H9 (cell line): Measurements from ENCODE around the gene OCLN. TPM values are rescaled to one million over a fixed set of nuclear protein-coding genes. Genes with fewer than 3 reads are reported as not detected.

Experiments used
- DNase-seq: peaks from one replicate; pipeline ENCODE4 v3.0.0-alpha.2; 2017
- H2AFZ ChIP-seq: one replicate; pipeline ENCODE4 v1.6.1; 2013; ENCODE audit warnings: mild to moderate bottlenecking, low read length, control low read depth, moderate library complexity
- H2AK5ac ChIP-seq: 2 replicates; pipeline ENCODE4 v1.6.1; 2013; ENCODE audit warnings: low read length, control low read depth, mixed read lengths; ENCODE audit not compliant: insufficient read length
- H2BK120ac ChIP-seq: one replicate; pipeline ENCODE4 v1.6.1; 2013; ENCODE audit warnings: low read depth, mild to moderate bottlenecking, low read length, control low read depth, inconsistent platforms; ENCODE audit not compliant: poor library complexity, severe bottlenecking
- H2BK12ac ChIP-seq: 2 replicates; pipeline ENCODE4 v1.6.1; 2013; ENCODE audit warnings: low read length, control low read depth, mixed read lengths, low read depth; ENCODE audit not compliant: insufficient read length
- H2BK15ac ChIP-seq: 2 replicates; pipeline ENCODE4 v1.6.1; 2013; ENCODE audit warnings: low read depth, low read length, control low read depth
- H2BK20ac ChIP-seq: one replicate; pipeline ENCODE4 v1.6.1; 2013; ENCODE audit warnings: low read depth, mild to moderate bottlenecking, low read length, control low read depth, inconsistent platforms; ENCODE audit not compliant: poor library complexity, severe bottlenecking
- H2BK5ac ChIP-seq: 2 replicates; pipeline ENCODE4 v1.6.1; 2013; ENCODE audit warnings: low read length, control low read depth, mixed read lengths; ENCODE audit not compliant: insufficient read length
- H3K14ac ChIP-seq: 2 replicates; pipeline ENCODE4 v1.6.1; 2013; ENCODE audit warnings: low read length, control low read depth; ENCODE audit not compliant: insufficient read depth
- H3K18ac ChIP-seq: 2 replicates; pipeline ENCODE4 v1.6.1; 2013; ENCODE audit warnings: low read depth, mild to moderate bottlenecking, mixed read lengths, low read length, control low read depth; ENCODE audit not compliant: insufficient read length
- H3K23ac ChIP-seq: 2 replicates; pipeline ENCODE4 v1.6.1; 2013; ENCODE audit warnings: low read length, control low read depth, mixed read lengths, low read depth; ENCODE audit not compliant: insufficient read length
- H3K23me2 ChIP-seq: 2 replicates; pipeline ENCODE4 v1.6.1; 2013; ENCODE audit warnings: low read depth, mild to moderate bottlenecking, mixed read lengths, low read length, control low read depth; ENCODE audit not compliant: insufficient read length, poor library complexity, severe bottlenecking
- H3K27ac ChIP-seq: 2 replicates; pipeline ENCODE4 v1.5.1; 2013; ENCODE audit warnings: low read length, control low read depth, mixed read lengths, low read depth; ENCODE audit not compliant: insufficient read length
- H3K27me3 ChIP-seq: 2 replicates; pipeline ENCODE4 v1.6.1; 2013; ENCODE audit warnings: low read length, control low read depth, inconsistent platforms; ENCODE audit not compliant: insufficient read depth
- H3K4ac ChIP-seq: 2 replicates; pipeline ENCODE4 v1.6.1; 2013; ENCODE audit warnings: low read depth, mild to moderate bottlenecking, control low read depth, inconsistent platforms, low read length, moderate library complexity
- H3K4me1 ChIP-seq: 2 replicates; pipeline ENCODE4 v1.6.1; 2013; ENCODE audit warnings: low read length, control low read depth, inconsistent platforms; ENCODE audit not compliant: insufficient read depth
- H3K4me2 ChIP-seq: 2 replicates; pipeline ENCODE4 v1.6.1; 2013; ENCODE audit warnings: low read length, control low read depth, mixed read lengths; ENCODE audit not compliant: insufficient read length, insufficient read depth
- H3K56ac ChIP-seq: 2 replicates; pipeline ENCODE4 v1.6.1; 2013; ENCODE audit warnings: low read depth, mild to moderate bottlenecking, mixed read lengths, low read length, control low read depth; ENCODE audit not compliant: insufficient read length
- H3K79me1 ChIP-seq: 2 replicates; pipeline ENCODE4 v1.6.1; 2013; ENCODE audit warnings: low read depth, mild to moderate bottlenecking, moderate library complexity, low read length, control low read depth, inconsistent platforms; ENCODE audit not compliant: insufficient read depth, poor library complexity, severe bottlenecking
- H3K79me2 ChIP-seq: 2 replicates; pipeline ENCODE4 v1.6.1; 2013; ENCODE audit warnings: low read length, control low read depth, inconsistent platforms; ENCODE audit not compliant: insufficient read depth
- H3K9ac ChIP-seq: 2 replicates; pipeline ENCODE4 v1.6.1; 2013; ENCODE audit warnings: low read length, control low read depth, mixed read lengths; ENCODE audit not compliant: insufficient read length; ENCODE audit errors: extremely low read depth
- H3K9me3 ChIP-seq: one replicate; pipeline ENCODE4 v1.6.1; 2013; ENCODE audit warnings: low read depth, low read length, inconsistent platforms; ENCODE audit not compliant: control insufficient read depth
- H3T11ph ChIP-seq: one replicate; pipeline ENCODE4 v1.6.1; 2013; ENCODE audit warnings: mild to moderate bottlenecking, low read length, control low read depth, inconsistent platforms
- H4K20me1 ChIP-seq: one replicate; pipeline ENCODE4 v1.6.1; 2013; ENCODE audit not compliant: control insufficient read depth, insufficient read length, insufficient read depth
- H4K5ac ChIP-seq: 2 replicates; pipeline ENCODE4 v1.6.1; 2013; ENCODE audit warnings: low read depth, mild to moderate bottlenecking, mixed read lengths, low read length, control low read depth; ENCODE audit not compliant: insufficient read length
- H4K8ac ChIP-seq: replicated peaks from 2 replicates; pipeline ENCODE4 v1.6.1; 2013; ENCODE audit warnings: low read length, control low read depth, mixed read lengths, low read depth; ENCODE audit not compliant: insufficient read length
- H4K91ac ChIP-seq: 2 replicates; pipeline ENCODE4 v1.6.1; 2013; ENCODE audit warnings: low read depth, mild to moderate bottlenecking, moderate library complexity, mixed read lengths, low read length, control low read depth; ENCODE audit not compliant: insufficient read length
- H3K27ac Mint-ChIP-seq, 3 experiments: 2 replicates in 2 of 3; 3 replicates in 1 of 3; pipeline ENCODE4 v1.8.0; 2020 to 2021; ENCODE audit warnings: mixed read lengths in 3 of 3, mild to moderate bottlenecking in 1 of 3, moderate library complexity in 1 of 3
- H3K27me3 Mint-ChIP-seq: 2 replicates; pipeline ENCODE4 v1.8.0; 2021; ENCODE audit warnings: low read depth, mild to moderate bottlenecking, moderate library complexity, mixed read lengths
- H3K36me3 Mint-ChIP-seq, 3 experiments: 2 replicates in 2 of 3; 3 replicates in 1 of 3; pipeline ENCODE4 v1.8.0; 2020 to 2021; ENCODE audit warnings: low read depth in 3 of 3, mixed read lengths in 3 of 3; ENCODE audit not compliant: insufficient read depth in 1 of 3
- H3K4me1 Mint-ChIP-seq, 2 experiments: 2 replicates each; pipeline ENCODE4 v1.8.0; 2020; ENCODE audit warnings: mixed read lengths in 2 of 2
- H3K4me3 Mint-ChIP-seq, 2 experiments: 2 replicates in 1 of 2; 3 replicates in 1 of 2; pipeline ENCODE4 v1.8.0; 2020 to 2021; ENCODE audit warnings: mild to moderate bottlenecking in 2 of 2, mixed read lengths in 2 of 2, moderate library complexity in 1 of 2
- H3K9me3 Mint-ChIP-seq, 2 experiments: 2 replicates in 1 of 2; 3 replicates in 1 of 2; pipeline ENCODE4 v1.8.0; 2020; ENCODE audit warnings: mild to moderate bottlenecking in 2 of 2, mixed read lengths in 2 of 2, moderate library complexity in 1 of 2
- WGBS: extraction: QIAGEN DNeasy Blood & Tissue Kit; methylation state at CpG from one replicate; pipeline ENCODE4 v1.1.7; 2013; ENCODE audit warnings: missing lambda C conversion rate, low lambda C conversion rate, mixed read lengths; ENCODE audit not compliant: insufficient read length; ENCODE audit errors: extremely low coverage; 5-methylcytosine and 5-hydroxymethylcytosine counted together
- total RNA-seq: library from RNA; stranded (reverse); gene quantifications from 2 replicates; pipeline ENCODE4 v1.2.1, GENCODE V29; 2021
- TF ChIP-seq, protein P1 (sequence below): fragments of 200-600 bp; sonication (generic); conservative IDR thresholded peaks from 3 replicates; pipeline ENCODE4 v1.8.0; 2021; ENCODE audit warnings: antibody characterized with exemption, mild to moderate bottlenecking

OCLN gene
- total RNA-seq, 1 experiment from 2014 or later, result 109 TPM

DNA sequence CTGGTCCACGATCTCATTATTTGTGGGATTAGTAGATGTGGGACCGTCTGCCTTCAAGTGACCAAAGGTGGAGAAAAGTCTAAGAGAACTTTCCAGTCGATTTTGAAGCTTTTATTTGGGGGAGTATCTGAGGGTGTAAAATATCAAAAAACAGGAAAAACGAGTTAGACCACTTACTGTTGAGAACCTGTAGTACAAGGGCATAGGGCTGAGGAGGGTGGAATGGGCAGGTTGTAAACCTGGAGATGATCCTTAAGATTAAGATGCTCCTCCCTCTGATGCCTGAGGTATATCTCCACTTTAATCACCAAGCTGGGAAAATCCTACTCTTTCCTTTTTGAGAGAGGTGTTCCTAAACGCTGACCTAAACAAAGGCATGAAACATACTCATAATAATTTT, 35.4 kb downstream of the OCLN start:
- Histone ChIP-seq H3K79me1 (no peaks in the 10 kb centered on the region), H2BK15ac (no peak overlapping the region), H3K4me2 (no peak overlapping the region), H3K9ac (no peak overlapping the region), H4K91ac (no peak overlapping the region), H3K56ac (no peak overlapping the region), H3K14ac (no peak overlapping the region), H2BK12ac (no peak overlapping the region), H2BK20ac (no peak overlapping the region), H3K23me2 (no peaks in the 10 kb centered on the region), H4K8ac (no peak overlapping the region), H3K27ac (no peak overlapping the region), H3K18ac (no peak overlapping the region), H3K23ac (no peak overlapping the region), H3K9me3 (no peaks in the 10 kb centered on the region), H3K79me2 (no peaks in the 10 kb centered on the region), H2AK5ac (no peak overlapping the region), H4K20me1 (no peaks in the 10 kb centered on the region), H2BK120ac (no peak overlapping the region), H3T11ph (no peak overlapping the region), H3K4ac (no peak overlapping the region), H3K4me1 (peaks cover 3% of the 10 kb centered on the region; the same call in 1 of the 2 replicates), H3K27me3 (no peaks in the 10 kb centered on the region), H2BK5ac (no peak overlapping the region), H2AFZ (no peak overlapping the region), H4K5ac (no peak overlapping the region)
- no peaks in the 10 kb centered on the region for H3K9me3 Mint-ChIP-seq
- no peak for DNase-seq
- no peaks in the 10 kb centered on the region for H3K27me3 Mint-ChIP-seq
- H3K27ac Mint-ChIP-seq, result 0 out of 7 replicates have a peak overlapping the region, but pooled peaks of 1 of the 3 experiments have one; percentile 1
- H3K4me1 Mint-ChIP-seq, result peaks cover 29 to 32% of the 10 kb centered on the region in 2 experiments
- TF ChIP-seq, protein P1, sequence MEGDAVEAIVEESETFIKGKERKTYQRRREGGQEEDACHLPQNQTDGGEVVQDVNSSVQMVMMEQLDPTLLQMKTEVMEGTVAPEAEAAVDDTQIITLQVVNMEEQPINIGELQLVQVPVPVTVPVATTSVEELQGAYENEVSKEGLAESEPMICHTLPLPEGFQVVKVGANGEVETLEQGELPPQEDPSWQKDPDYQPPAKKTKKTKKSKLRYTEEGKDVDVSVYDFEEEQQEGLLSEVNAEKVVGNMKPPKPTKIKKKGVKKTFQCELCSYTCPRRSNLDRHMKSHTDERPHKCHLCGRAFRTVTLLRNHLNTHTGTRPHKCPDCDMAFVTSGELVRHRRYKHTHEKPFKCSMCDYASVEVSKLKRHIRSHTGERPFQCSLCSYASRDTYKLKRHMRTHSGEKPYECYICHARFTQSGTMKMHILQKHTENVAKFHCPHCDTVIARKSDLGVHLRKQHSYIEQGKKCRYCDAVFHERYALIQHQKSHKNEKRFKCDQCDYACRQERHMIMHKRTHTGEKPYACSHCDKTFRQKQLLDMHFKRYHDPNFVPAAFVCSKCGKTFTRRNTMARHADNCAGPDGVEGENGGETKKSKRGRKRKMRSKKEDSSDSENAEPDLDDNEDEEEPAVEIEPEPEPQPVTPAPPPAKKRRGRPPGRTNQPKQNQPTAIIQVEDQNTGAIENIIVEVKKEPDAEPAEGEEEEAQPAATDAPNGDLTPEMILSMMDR, result no peak
- H3K36me3 Mint-ChIP-seq, result peaks cover 9 to 30% (median 13%) of the 10 kb centered on the region in 3 experiments; a peak in 6 of 7 replicates
- WGBS, result no CpG with 5 or more reads among the region's 5 CpGs
- no peak overlapping the region for H3K4me3 Mint-ChIP-seq
